ENCODE data around the gene HAUS8. TPM values are rescaled to one million over a fixed set of nuclear protein-coding genes. Genes with fewer than 3 reads are reported as not detected.

Gene HAUS8
- polyA plus RNA-seq, 1 donor from 2014 or later, result 3.6 TPM

DNA sequence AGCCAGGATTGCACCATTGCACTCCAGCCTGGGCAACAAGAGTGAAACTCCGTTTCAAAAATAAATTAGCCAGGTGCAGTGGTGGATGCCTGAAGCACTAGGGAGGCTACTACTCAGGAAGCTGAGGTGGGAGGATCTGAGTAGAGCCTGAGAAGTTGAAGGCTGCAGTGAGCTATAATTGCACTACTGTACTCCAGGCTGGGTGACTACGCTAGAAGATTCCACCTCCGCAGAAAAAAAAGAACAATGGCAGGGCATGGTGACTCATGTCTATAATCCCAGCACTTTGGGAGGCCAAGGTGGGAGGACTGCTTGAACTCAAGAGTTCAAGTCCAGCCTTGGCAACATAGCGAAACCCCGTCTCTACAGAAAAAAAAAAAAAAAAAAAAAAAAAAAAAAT lies 20.5 kb downstream of the HAUS8 start:
- Histone ChIP-seq H3K27me3 (ENCODE audit: insufficient read depth, low read depth, low read length) (no peaks in the 10 kb centered on the region), H3K79me2 (replicated peaks; ENCODE audit: insufficient read depth, low read length) (no peaks in the 10 kb centered on the region), H3K9me2 (ENCODE audit: insufficient read depth, low read length) (no peaks in the 10 kb centered on the region), H2AFZ (ENCODE audit: low read depth, low read length) (no peak overlapping the region), H3K36me3 (ENCODE audit: insufficient read depth, low read length) (no peaks in the 10 kb centered on the region), H3K9me3 (ENCODE audit: low read length) (peaks cover 5% of the 10 kb centered on the region), H4K20me1 (ENCODE audit: insufficient read depth) (no peaks in the 10 kb centered on the region), H3K4me2 (ENCODE audit: low read length) (no peak overlapping the region), H3K27ac (ENCODE audit: low read length) (no peak overlapping the region), H3K9ac (ENCODE audit: low read length) (no peak overlapping the region), H3K4me3 (ENCODE audit: low read length) (no peak overlapping the region), H3F3A (ENCODE audit: insufficient read depth, low read length, poor library complexity, severe bottlenecking) (no peaks in the 10 kb centered on the region)
- TF ChIP-seq SMC3 (conservative IDR thresholded peaks at IDR 0.05; ENCODE audit: poor library complexity) (no peak), EP300 (conservative IDR thresholded peaks at IDR 0.05; ENCODE audit: poor library complexity, severe bottlenecking) (no peak), CTCF (IDR thresholded peaks at IDR 0.05; ENCODE audit: poor library complexity, severe bottlenecking) (no peak), POLR2AphosphoS5 (IDR thresholded peaks at IDR 0.05) (no peak), TAF1 (IDR thresholded peaks at IDR 0.05; ENCODE audit: low read depth) (no peak), RAD21 (conservative IDR thresholded peaks at IDR 0.05) (no peak), EZH2 (IDR thresholded peaks at IDR 0.05; ENCODE audit: borderline replicate concordance, insufficient read depth, low read length, poor library complexity, severe bottlenecking) (no peak), MXI1 (conservative IDR thresholded peaks at IDR 0.05; ENCODE audit: poor library complexity, severe bottlenecking) (no peak)
- TF ChIP-seq, protein P1, sequence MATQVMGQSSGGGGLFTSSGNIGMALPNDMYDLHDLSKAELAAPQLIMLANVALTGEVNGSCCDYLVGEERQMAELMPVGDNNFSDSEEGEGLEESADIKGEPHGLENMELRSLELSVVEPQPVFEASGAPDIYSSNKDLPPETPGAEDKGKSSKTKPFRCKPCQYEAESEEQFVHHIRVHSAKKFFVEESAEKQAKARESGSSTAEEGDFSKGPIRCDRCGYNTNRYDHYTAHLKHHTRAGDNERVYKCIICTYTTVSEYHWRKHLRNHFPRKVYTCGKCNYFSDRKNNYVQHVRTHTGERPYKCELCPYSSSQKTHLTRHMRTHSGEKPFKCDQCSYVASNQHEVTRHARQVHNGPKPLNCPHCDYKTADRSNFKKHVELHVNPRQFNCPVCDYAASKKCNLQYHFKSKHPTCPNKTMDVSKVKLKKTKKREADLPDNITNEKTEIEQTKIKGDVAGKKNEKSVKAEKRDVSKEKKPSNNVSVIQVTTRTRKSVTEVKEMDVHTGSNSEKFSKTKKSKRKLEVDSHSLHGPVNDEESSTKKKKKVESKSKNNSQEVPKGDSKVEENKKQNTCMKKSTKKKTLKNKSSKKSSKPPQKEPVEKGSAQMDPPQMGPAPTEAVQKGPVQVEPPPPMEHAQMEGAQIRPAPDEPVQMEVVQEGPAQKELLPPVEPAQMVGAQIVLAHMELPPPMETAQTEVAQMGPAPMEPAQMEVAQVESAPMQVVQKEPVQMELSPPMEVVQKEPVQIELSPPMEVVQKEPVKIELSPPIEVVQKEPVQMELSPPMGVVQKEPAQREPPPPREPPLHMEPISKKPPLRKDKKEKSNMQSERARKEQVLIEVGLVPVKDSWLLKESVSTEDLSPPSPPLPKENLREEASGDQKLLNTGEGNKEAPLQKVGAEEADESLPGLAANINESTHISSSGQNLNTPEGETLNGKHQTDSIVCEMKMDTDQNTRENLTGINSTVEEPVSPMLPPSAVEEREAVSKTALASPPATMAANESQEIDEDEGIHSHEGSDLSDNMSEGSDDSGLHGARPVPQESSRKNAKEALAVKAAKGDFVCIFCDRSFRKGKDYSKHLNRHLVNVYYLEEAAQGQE (IDR thresholded peaks at IDR 0.05; ENCODE audit: borderline replicate concordance), result no peak

- Histone ChIP-seq H3K36me3 (ENCODE audit: insufficient read depth, low read length) (no peaks in the 10 kb centered on the region), H3K9ac (ENCODE audit: low read length) (no peak overlapping the region), H3K9me3 (ENCODE audit: low read length) (no peaks in the 10 kb centered on the region), H4K20me1 (ENCODE audit: insufficient read depth) (no peaks in the 10 kb centered on the region), H3F3A (ENCODE audit: insufficient read depth, low read length, poor library complexity, severe bottlenecking) (no peaks in the 10 kb centered on the region), H3K79me2 (replicated peaks; ENCODE audit: insufficient read depth, low read length) (no peaks in the 10 kb centered on the region), H2AFZ (ENCODE audit: low read depth, low read length) (no peak overlapping the region), H3K9me2 (ENCODE audit: insufficient read depth, low read length) (no peaks in the 10 kb centered on the region), H3K4me3 (ENCODE audit: low read length) (no peak overlapping the region), H3K27ac (ENCODE audit: low read length) (no peak overlapping the region), H3K4me2 (ENCODE audit: low read length) (no peak overlapping the region), H3K27me3 (ENCODE audit: insufficient read depth, low read depth, low read length) (no peaks in the 10 kb centered on the region)
- TF ChIP-seq SMC3 (conservative IDR thresholded peaks at IDR 0.05; ENCODE audit: poor library complexity) (peak; percentile 81), CTCF (IDR thresholded peaks at IDR 0.05; ENCODE audit: poor library complexity, severe bottlenecking) (peak; percentile 70), RAD21 (conservative IDR thresholded peaks at IDR 0.05) (peak; percentile 72), EZH2 (IDR thresholded peaks at IDR 0.05; ENCODE audit: borderline replicate concordance, insufficient read depth, low read length, poor library complexity, severe bottlenecking) (no peak)
These were observed 22.8 kb downstream of the HAUS8 start for GRCh38 chr19:17052439-17052838.

Data from neural cell (in vitro differentiated cells).